Ectodermal cell (in vitro differentiated cells): Measurements from ENCODE around the gene TBC1D24. TPM values are rescaled to one million over a fixed set of nuclear protein-coding genes. Genes with fewer than 3 reads are reported as not detected.

Experiments used
- H3K27ac ChIP-seq: 2 replicates; pipeline ENCODE4 v1.7.0; 2013; ENCODE audit warnings: mild to moderate bottlenecking, low read depth, low read length; ENCODE audit not compliant: insufficient read depth, poor library complexity, severe bottlenecking
- H3K27me3 ChIP-seq: 2 replicates; pipeline ENCODE4 v1.7.0; 2013; ENCODE audit warnings: mild to moderate bottlenecking, low read length; ENCODE audit not compliant: insufficient read depth, control insufficient read depth, poor library complexity, severe bottlenecking
- H3K36me3 ChIP-seq: one replicate; pipeline ENCODE4 v1.7.0; 2013; ENCODE audit warnings: low read length; ENCODE audit not compliant: control insufficient read depth, insufficient read depth
- H3K4me1 ChIP-seq: one replicate; pipeline ENCODE4 v1.7.0; 2013; ENCODE audit warnings: low read length; ENCODE audit not compliant: control insufficient read depth, insufficient read depth
- H3K4me3 ChIP-seq: 2 replicates; pipeline ENCODE4 v1.7.0; 2013; ENCODE audit warnings: low read depth, low read length, control low read depth; ENCODE audit not compliant: insufficient read depth
- H3K9me3 ChIP-seq: 2 replicates; pipeline ENCODE4 v1.7.0; 2013; ENCODE audit warnings: mild to moderate bottlenecking, low read length, moderate library complexity; ENCODE audit not compliant: control insufficient read depth
- WGBS, 2 experiments: methylation state at CpG; one replicate each; pipeline ENCODE4 v1.1.7; 2013; ENCODE audit warnings: missing lambda C conversion rate in 2 of 2; 5-methylcytosine and 5-hydroxymethylcytosine counted together
- polyA plus RNA-seq, 4 experiments: library from polyadenylated mRNA; stranded (reverse); fragments of 50-300 nt; gene quantifications; one replicate each; pipeline ENCODE4 v1.2.3, GENCODE V29; 2013

TBC1D24 gene
- polyA plus RNA-seq (2013, experiment 1 of 4) = 11.5 TPM
- 11.1 TPM for polyA plus RNA-seq (2013, experiment 2 of 4)
- 8.4 TPM for polyA plus RNA-seq (2013, experiment 3 of 4)
- 9.3 TPM for polyA plus RNA-seq (2013, experiment 4 of 4)

GRCh38 chr16:2474877-2475412, at the start of gene TBC1D24:
TSS of gene TBC1D24 (plus strand) at chr16:2475127. CDS start at chr16:2496149, 21,022 bp downstream.
- H3K27me3 ChIP-seq = peaks cover 64% of the 10 kb centered on the region
- peaks cover 30% of the 10 kb centered on the region for H3K4me1 ChIP-seq
- no peaks in the 10 kb centered on the region for H3K9me3 ChIP-seq
- 0% methylated on average over 77 of the region's 77 CpGs for WGBS, 2 experiments
- H3K36me3 ChIP-seq = no peaks in the 10 kb centered on the region
- peak within 1 kb of the TSS; percentile 70 for H3K4me3 ChIP-seq
- H3K27ac ChIP-seq = peak within 1 kb of the TSS; percentile 26

- Histone ChIP-seq H3K36me3 (no peaks in the 10 kb centered on the region), H3K4me1 (peaks cover 12% of the 10 kb centered on the region), H3K27ac (no peak overlapping the region), H3K27me3 (no peaks in the 10 kb centered on the region), H3K9me3 (no peaks in the 10 kb centered on the region), H3K4me3 (no peak overlapping the region)
- WGBS, 2 experiments = 93 to 94% methylated on average over 13 of the region's 13 CpGs
Measured at GRCh38 chr16:2425825-2426430, 49.0 kb upstream of the TBC1D24 start.

- Histone ChIP-seq H3K36me3 (no peaks in the 10 kb centered on the region), H3K4me3 (no peak overlapping the region), H3K9me3 (no peaks in the 10 kb centered on the region), H3K4me1 (peaks cover 12% of the 10 kb centered on the region), H3K27ac (no peak overlapping the region), H3K27me3 (no peaks in the 10 kb centered on the region)
- 93 to 94% methylated on average over 6 of the region's 6 CpGs for WGBS, 2 experiments
Measured at GRCh38 chr16:2426941-2427361, 48.0 kb upstream of the TBC1D24 start.

- Histone ChIP-seq H3K9me3 (no peaks in the 10 kb centered on the region), H3K27ac (no peak overlapping the region), H3K36me3 (peaks cover 4% of the 10 kb centered on the region), H3K4me3 (no peak overlapping the region), H3K27me3 (no peaks in the 10 kb centered on the region), H3K4me1 (peaks cover 12% of the 10 kb centered on the region)
- 89 to 92% methylated on average over 4 of the region's 4 CpGs for WGBS, 2 experiments
Measured at GRCh38 chr16:2427526-2427925, 47.4 kb upstream of the TBC1D24 start.

GRCh38 chr16:2428051-2428783, 46.7 kb upstream of the TBC1D24 start:
- H3K36me3 ChIP-seq = peaks cover 11% of the 10 kb centered on the region
- H3K4me3 ChIP-seq = peak overlapping the region; percentile 91
- 33% methylated on average over 28 of the region's 28 CpGs for WGBS, 2 experiments
- no peaks in the 10 kb centered on the region for H3K9me3 ChIP-seq
- no peaks in the 10 kb centered on the region for H3K27me3 ChIP-seq
- H3K27ac ChIP-seq = no peak overlapping the region
- peaks cover 12% of the 10 kb centered on the region for H3K4me1 ChIP-seq

- H3K4me1 ChIP-seq = peaks cover 12% of the 10 kb centered on the region
- WGBS, 2 experiments = 1% methylated on average over 24 of the region's 24 CpGs
- no peaks in the 10 kb centered on the region for H3K27me3 ChIP-seq
- no peaks in the 10 kb centered on the region for H3K9me3 ChIP-seq
- H3K27ac ChIP-seq = peak overlapping the region; percentile 18
- H3K36me3 ChIP-seq = peaks cover 14% of the 10 kb centered on the region
- H3K4me3 ChIP-seq = peak overlapping the region; percentile 91
Measured at GRCh38 chr16:2428784-2429033, 46.2 kb upstream of the TBC1D24 start.

- Histone ChIP-seq H3K27ac (peak within 1 kb of the TSS; percentile 18), H3K27me3 (no peaks in the 10 kb centered on the region), H3K9me3 (no peaks in the 10 kb centered on the region), H3K36me3 (peaks cover 14% of the 10 kb centered on the region), H3K4me3 (peak within 1 kb of the TSS; percentile 91), H3K4me1 (peaks cover 12% of the 10 kb centered on the region)
- 0% methylated on average over 103 of the region's 103 CpGs for WGBS, 2 experiments
Measured at GRCh38 chr16:2429034-2429770, 45.7 kb upstream of the TBC1D24 start, which contains the start of gene CCNF. TSS of gene CCNF (plus strand) at chr16:2429447. CDS start at chr16:2429482, 35 bp downstream.

- peaks cover 12% of the 10 kb centered on the region for H3K4me1 ChIP-seq
- no peaks in the 10 kb centered on the region for H3K27me3 ChIP-seq
- peaks cover 14% of the 10 kb centered on the region for H3K36me3 ChIP-seq
- peak overlapping the region; percentile 91 for H3K4me3 ChIP-seq
- no peak overlapping the region for H3K27ac ChIP-seq
- no peaks in the 10 kb centered on the region for H3K9me3 ChIP-seq
- WGBS, 2 experiments = 10% methylated on average over 46 of the region's 46 CpGs
Measured at GRCh38 chr16:2429771-2430663, 44.9 kb upstream of the TBC1D24 start.

- 93 to 97% methylated on average over 6 of the region's 6 CpGs for WGBS, 2 experiments
- peaks cover 12% of the 10 kb centered on the region for H3K4me1 ChIP-seq
- H3K27me3 ChIP-seq = no peaks in the 10 kb centered on the region
Measured at GRCh38 chr16:2432286-2432685, 42.6 kb upstream of the TBC1D24 start.

More at GRCh38 chr16:2432286-2432685, 42.6 kb upstream of the TBC1D24 start:
- Histone ChIP-seq H3K27ac (no peak overlapping the region), H3K36me3 (peaks cover 32% of the 10 kb centered on the region), H3K9me3 (no peaks in the 10 kb centered on the region), H3K4me3 (no peak overlapping the region)
